ENCODE data around the gene HOXC9.

GRCh38 chr12:54034785-54035310 lies 34.9 kb downstream of the HOXC9 start:
- no peak for TF ChIP-seq CTCF (IDR thresholded peaks at IDR 0.05 in 8 of 11, conservative IDR thresholded peaks at IDR 0.05 in 3 of 11)
- no peak for TF ChIP-seq POLR2AphosphoS5 (IDR thresholded peaks at IDR 0.05)
